Measurements from ENCODE around the gene SGCD.
"Not testable (repeated sequence)": the region's sequence is repeated elsewhere in the genome, so short reads cannot be mapped to it uniquely, and the experiment has no call there.

The SGCD gene

DNA sequence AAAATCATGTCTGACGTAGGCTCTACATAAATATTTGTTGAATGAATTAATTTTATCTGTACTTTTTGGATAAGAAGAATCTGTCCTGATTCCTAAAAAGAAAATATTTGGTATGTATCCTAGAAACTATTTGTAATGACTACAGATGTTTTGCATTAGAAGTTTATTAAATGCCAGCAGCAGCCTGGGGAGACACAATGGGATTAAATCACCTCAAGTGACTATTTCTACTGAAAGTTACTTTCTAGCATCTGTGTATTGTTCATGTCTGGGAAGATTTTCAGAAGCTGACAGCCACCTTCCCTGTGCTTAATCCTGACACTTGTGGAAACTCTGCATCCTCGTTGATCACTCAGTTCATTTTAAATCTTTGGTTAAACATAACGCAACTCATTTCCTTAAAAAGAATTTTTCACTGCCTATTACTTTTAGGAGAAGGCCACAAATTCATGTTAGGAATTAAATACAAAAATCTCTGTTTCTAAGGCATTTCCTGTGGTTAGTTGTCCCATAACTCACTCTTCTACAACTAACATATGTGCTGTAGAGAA, 313.8 kb downstream of the SGCD start:
- in situ Hi-C loops (cut with HindIII; ENCODE audit: low sequenced_read_pairs), result no loop called here
- TF ChIP-seq, protein P1, sequence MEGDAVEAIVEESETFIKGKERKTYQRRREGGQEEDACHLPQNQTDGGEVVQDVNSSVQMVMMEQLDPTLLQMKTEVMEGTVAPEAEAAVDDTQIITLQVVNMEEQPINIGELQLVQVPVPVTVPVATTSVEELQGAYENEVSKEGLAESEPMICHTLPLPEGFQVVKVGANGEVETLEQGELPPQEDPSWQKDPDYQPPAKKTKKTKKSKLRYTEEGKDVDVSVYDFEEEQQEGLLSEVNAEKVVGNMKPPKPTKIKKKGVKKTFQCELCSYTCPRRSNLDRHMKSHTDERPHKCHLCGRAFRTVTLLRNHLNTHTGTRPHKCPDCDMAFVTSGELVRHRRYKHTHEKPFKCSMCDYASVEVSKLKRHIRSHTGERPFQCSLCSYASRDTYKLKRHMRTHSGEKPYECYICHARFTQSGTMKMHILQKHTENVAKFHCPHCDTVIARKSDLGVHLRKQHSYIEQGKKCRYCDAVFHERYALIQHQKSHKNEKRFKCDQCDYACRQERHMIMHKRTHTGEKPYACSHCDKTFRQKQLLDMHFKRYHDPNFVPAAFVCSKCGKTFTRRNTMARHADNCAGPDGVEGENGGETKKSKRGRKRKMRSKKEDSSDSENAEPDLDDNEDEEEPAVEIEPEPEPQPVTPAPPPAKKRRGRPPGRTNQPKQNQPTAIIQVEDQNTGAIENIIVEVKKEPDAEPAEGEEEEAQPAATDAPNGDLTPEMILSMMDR (IDR thresholded peaks at IDR 0.05; ENCODE audit: low read depth, low read length), result no peak
- no peak overlapping the region for H3K4me3 ChIP-seq (ENCODE audit: low read depth, low read length)
- DNase-seq (ENCODE audit: low read depth, low spot score), result no peak

DNA sequence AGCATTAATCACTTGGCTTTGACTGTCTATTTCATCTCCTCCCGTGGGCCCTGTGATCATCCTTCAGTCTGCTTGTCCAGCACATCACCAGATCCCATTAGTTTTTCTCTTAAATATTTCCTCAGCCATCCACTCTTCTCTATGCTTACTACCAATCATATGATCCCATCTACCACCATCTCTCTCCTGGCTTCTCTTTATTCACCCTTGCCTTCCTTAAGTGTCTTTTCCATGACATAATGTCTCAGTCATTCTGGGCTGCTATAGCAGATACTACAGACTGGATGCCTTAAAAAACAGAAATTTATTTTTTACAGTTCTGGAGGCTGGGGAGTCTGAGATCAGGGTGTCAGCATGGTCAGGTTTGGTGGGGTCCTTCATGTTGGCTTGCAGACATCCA, 314.7 kb downstream of the SGCD start:
- in situ Hi-C loops (cut with HindIII; ENCODE audit: low sequenced_read_pairs), result no loop called here
- H3K4me3 ChIP-seq (ENCODE audit: low read depth, low read length), result no peak overlapping the region
- TF ChIP-seq, protein P1 (IDR thresholded peaks at IDR 0.05; ENCODE audit: low read depth, low read length), result no peak
- DNase-seq (ENCODE audit: low read depth, low spot score), result no peak

DNA sequence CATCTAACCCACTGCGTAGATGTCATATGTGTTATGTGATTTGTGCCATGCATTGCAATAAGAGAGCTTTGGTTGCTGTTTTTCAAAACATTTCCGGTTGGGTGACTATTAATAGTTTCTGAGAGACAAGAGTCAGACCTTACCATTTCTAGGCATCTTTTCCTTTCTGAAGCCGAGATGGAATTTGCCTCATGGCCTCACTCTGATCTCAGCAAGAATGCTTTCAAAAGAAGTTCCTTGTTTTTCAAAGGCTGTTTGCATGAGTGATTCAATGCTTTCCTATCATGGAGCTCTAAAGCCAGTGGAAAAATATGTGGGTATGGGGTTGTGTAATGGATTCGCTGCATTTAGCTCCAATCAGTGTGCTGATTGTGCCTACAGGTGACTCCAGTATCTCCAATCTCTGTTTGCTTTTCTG, 320.1 kb downstream of the SGCD start:
- in situ Hi-C loops (cut with HindIII; ENCODE audit: low sequenced_read_pairs), result no loop called here
- TF ChIP-seq, protein P1 (IDR thresholded peaks at IDR 0.05; ENCODE audit: low read depth, low read length), result no peak
- no peak overlapping the region for H3K4me3 ChIP-seq (ENCODE audit: low read depth, low read length)
- no peak for DNase-seq (ENCODE audit: low read depth, low spot score)

DNA sequence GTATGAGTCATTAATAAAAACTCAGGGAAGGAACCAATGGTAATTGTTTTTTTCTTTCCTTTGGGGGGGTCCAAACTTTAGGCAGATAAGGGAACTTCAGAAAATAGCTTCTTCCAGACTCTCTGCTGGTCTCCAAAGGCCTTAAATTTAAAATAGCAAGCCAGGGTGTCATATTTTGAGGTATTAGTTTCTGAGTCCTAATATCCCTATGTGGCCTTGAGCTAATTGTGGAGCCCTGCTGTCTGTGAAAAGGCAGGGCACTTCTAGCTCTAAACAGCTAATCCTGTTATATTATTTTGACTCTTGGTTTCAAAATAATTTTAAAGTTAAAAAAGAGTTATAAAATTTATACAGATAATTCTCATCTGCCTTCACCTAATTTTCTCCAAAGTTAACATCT, 327.5 kb downstream of the SGCD start:
- H3K4me3 ChIP-seq (ENCODE audit: low read depth, low read length), result no peak overlapping the region
- TF ChIP-seq, protein P1 (IDR thresholded peaks at IDR 0.05; ENCODE audit: low read depth, low read length), result no peak
- in situ Hi-C loops (cut with HindIII; ENCODE audit: low sequenced_read_pairs), result no loop called here
- DNase-seq (ENCODE audit: low read depth, low spot score), result no peak

DNA sequence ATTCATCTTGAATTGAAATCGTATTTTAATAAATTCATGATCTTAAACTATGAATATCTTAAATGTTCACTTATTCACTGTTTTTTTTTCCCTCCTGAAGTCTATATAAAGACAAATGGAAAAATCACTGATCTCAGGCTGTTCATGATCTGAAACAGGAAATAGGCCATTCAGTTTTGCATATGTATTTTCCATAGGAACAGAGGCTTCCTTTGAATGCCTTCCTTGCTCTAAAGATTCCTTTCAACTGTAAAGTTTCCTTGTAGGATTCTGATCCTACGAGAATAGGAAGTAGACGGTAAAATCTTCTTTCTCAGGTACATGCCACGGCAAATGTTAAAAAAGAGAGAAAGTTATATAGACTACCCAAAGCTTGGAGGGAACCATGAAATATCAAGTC, 328.8 kb downstream of the SGCD start:
- TF ChIP-seq, protein P1 (IDR thresholded peaks at IDR 0.05; ENCODE audit: low read depth, low read length), result no peak
- no peak for DNase-seq (ENCODE audit: low read depth, low spot score)
- in situ Hi-C loops (cut with HindIII; ENCODE audit: low sequenced_read_pairs), result no loop called here
- H3K4me3 ChIP-seq (ENCODE audit: low read depth, low read length), result no peak overlapping the region

DNA sequence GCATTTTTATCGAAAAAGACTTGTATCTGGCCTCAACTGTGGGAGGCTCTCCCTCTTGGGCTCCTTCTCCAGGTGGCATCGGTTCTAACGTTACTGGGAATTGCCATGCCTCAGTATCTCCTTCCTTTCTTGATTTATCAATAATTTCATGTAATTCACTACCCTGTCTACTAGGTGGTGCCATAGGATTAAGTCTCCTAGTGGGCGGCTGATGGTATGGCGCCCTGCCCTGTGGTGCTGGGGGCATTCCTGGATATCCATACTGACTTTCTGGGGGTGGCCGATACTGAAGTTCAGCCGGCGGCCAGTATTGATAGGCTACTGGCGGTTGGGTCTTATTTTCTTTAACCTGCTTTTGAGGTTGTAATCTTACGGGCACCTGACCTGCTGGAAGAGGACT, 337.9 kb downstream of the SGCD start:
- in situ Hi-C loops (cut with HindIII; ENCODE audit: low sequenced_read_pairs); H3K4me3 ChIP-seq (ENCODE audit: low read depth, low read length); DNase-seq (ENCODE audit: low read depth, low spot score): not testable (repeated sequence)

DNA sequence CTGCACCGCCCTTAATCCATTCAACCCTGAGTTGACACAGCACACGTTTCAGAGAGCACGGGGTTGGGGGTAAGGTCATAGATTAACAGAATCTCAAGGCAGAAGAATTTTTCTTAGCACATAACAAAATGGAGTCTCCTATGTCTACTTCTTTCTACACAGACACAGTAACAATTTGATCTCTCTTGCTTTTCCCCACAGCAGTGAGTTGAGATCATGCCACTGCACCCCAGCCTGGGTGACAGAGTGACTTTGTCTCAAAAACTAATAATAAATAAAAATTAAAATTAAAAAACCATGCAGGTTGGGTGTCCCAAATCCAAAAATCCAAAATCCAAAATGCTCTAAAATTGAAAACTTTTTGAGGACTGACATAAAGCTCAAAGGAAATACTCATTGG, 339.7 kb downstream of the SGCD start:
- H3K4me3 ChIP-seq (ENCODE audit: low read depth, low read length); in situ Hi-C loops (cut with HindIII; ENCODE audit: low sequenced_read_pairs); DNase-seq (ENCODE audit: low read depth, low spot score): not testable (repeated sequence)

DNA sequence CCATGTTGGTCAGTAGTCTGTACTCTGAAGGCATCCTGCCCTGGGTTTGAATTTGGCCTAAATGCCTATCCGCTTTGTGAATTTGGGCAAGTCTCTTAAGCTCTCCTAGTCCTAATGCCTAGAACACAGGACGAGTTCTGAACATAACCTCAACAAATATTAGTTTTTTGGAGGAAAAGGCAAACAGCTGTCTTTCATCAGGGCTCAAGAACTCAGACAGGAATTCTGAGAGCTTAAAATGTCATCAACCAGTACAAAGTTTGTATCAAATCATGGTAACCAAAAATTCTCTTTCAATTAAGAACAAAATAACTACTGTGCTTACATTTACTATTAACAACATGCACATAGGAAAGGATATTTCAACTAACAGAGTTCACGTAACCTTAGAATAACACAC, 340.7 kb downstream of the SGCD start:
- DNase-seq (ENCODE audit: low read depth, low spot score), result no peak
- TF ChIP-seq, protein P1 (IDR thresholded peaks at IDR 0.05; ENCODE audit: low read depth, low read length), result no peak
- no peak overlapping the region for H3K4me3 ChIP-seq (ENCODE audit: low read depth, low read length)
- in situ Hi-C loops (cut with HindIII; ENCODE audit: low sequenced_read_pairs), result no loop called here

Measured in astrocyte of the spinal cord (primary cell).